Measurements from ENCODE around the gene ESYT2. TPM values are rescaled to one million over a fixed set of nuclear protein-coding genes. Genes with fewer than 3 reads are reported as not detected.

Gene ESYT2
- total and polyA plus RNA-seq, 9 of the 15 experiments (the other 6 are each of a cell fraction or from before 2014, with no cell fraction given): 5.8 to 86.9 (median 64.7) TPM

- TF ChIP-seq GTF2B (IDR thresholded peaks at IDR 0.05; ENCODE audit: extremely low read depth, insufficient read length): no peak
- TF ChIP-seq SMAD3 (CRISPR knock-in tag; conservative IDR thresholded peaks at IDR 0.05): no peak
- TF ChIP-seq MAZ (CRISPR knock-in tag; conservative IDR thresholded peaks at IDR 0.05 in 1 of 2, IDR thresholded peaks at IDR 0.05 in 1 of 2): peak; percentile 81 to 90
- no peak for TF ChIP-seq ZNF134 (CRISPR knock-in tag; conservative IDR thresholded peaks at IDR 0.05)
- TF ChIP-seq DPF2 (IDR thresholded peaks at IDR 0.05): peak; percentile 83
- no peak; a peak in 1 of 4 replicates for TF ChIP-seq SIN3A (IDR thresholded peaks at IDR 0.05; ENCODE audit: borderline replicate concordance in 2 of 2, control insufficient read depth in 1 of 2, low read depth in 2 of 2, low read length in 2 of 2)
- TF ChIP-seq MXI1 (IDR thresholded peaks at IDR 0.05; ENCODE audit: low read depth, low read length): no peak
- no peak for TF ChIP-seq ZNF436 (CRISPR knock-in tag; IDR thresholded peaks at IDR 0.05)
- TF ChIP-seq RFX1 (IDR thresholded peaks at IDR 0.05): no peak
- TF ChIP-seq PRDM10 (IDR thresholded peaks at IDR 0.05; ENCODE audit: partially characterized antibody): peak; percentile 85
- no peak for TF ChIP-seq RNF219 (CRISPR knock-in tag; IDR thresholded peaks at IDR 0.05)
- no peak for TF ChIP-seq CAMTA2 (CRISPR knock-in tag; conservative IDR thresholded peaks at IDR 0.05)
- no peak for TF ChIP-seq ZNF79 (CRISPR knock-in tag; IDR thresholded peaks at IDR 0.05; ENCODE audit: low read depth)
- TF ChIP-seq NCOA6 (IDR thresholded peaks at IDR 0.05): no peak
- no peak for TF ChIP-seq KLF10 (CRISPR knock-in tag; IDR thresholded peaks at IDR 0.05)
- no peak for TF ChIP-seq ZNF217 (CRISPR knock-in tag; IDR thresholded peaks at IDR 0.05)
- TF ChIP-seq HEY1 (CRISPR knock-in tag; IDR thresholded peaks at IDR 0.05; ENCODE audit: borderline replicate concordance): no peak
- peak; percentile 91 to 94 for TF ChIP-seq MLLT1 (IDR thresholded peaks at IDR 0.05)
These were observed 34.5 kb upstream of the ESYT2 start (continued) for GRCh38 chr7:158863611-158864506.

Data from K562 (cell line).